ENCODE results near the gene NANOS2.

The NANOS2 gene

DNA sequence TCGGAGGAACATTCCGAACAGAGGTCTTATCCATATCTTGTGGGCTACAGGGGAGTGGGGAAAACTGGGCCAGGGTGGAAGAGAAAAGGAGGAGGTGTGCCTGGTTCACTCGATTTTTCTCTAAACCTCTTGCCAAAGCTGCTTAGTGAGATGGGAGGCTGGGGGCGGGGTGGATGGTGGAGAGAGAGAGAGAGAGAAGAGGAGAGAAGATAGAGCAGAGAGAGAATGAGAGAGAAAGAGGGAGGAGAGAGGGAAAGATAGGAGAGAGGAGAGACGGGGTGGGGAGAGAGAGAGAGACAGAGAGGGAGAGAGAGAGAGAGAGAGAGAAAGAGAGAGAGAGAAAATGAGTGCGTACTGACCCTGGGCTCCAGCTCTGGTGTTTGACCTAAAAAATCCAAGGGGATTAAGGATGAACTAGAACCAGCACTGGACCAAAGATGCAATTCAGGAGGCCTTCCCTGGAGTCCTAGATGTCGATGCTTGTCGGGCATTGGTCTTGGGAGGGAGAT, 45.0 kb upstream of the NANOS2 start:
- no peaks in the 10 kb centered on the region for H3K36me3 ChIP-seq (ENCODE audit: control insufficient read depth, low read length)
- no peaks in the 10 kb centered on the region for H3K9me2 ChIP-seq (replicated peaks; ENCODE audit: control insufficient read depth, low read length)

GRCh38 chr19:45958769-45959516, 44.4 kb upstream of the NANOS2 start:
- H3K4me3 ChIP-seq (ENCODE audit: low read length) = no peak overlapping the region
- no peaks in the 10 kb centered on the region for H4K20me1 ChIP-seq (ENCODE audit: control insufficient read depth, insufficient read depth, low read depth, low read length)
- no peaks in the 10 kb centered on the region for H3K9me2 ChIP-seq (replicated peaks; ENCODE audit: control insufficient read depth, low read length)
- H3K36me3 ChIP-seq (ENCODE audit: control insufficient read depth, low read length) = no peaks in the 10 kb centered on the region
- no peak overlapping the region for H3K4me2 ChIP-seq (ENCODE audit: low read length)
- no peaks in the 10 kb centered on the region for H3K79me2 ChIP-seq (ENCODE audit: control insufficient read depth, low read length)
- H3F3A ChIP-seq (ENCODE audit: control insufficient read depth, insufficient read depth) = no peaks in the 10 kb centered on the region
- no peak overlapping the region for H3K27ac ChIP-seq (ENCODE audit: low read depth, low read length)
- H3K9me3 ChIP-seq (ENCODE audit: control insufficient read depth, insufficient read depth, low read length) = no peaks in the 10 kb centered on the region
- H3K4me1 ChIP-seq (ENCODE audit: control insufficient read depth, low read length) = peaks cover 8% of the 10 kb centered on the region
- H3K27me3 ChIP-seq (ENCODE audit: control insufficient read depth, low read length) = peaks cover 18% of the 10 kb centered on the region; the same call in 1 of the 2 replicates
- no peak for TF ChIP-seq EZH2phosphoT487 (IDR thresholded peaks at IDR 0.05; ENCODE audit: borderline replicate concordance, low read length)

More for the DNA sequence above, 45.0 kb upstream of the NANOS2 start:
- H3K27ac ChIP-seq (ENCODE audit: low read depth, low read length) = no peak overlapping the region
- H4K20me1 ChIP-seq (ENCODE audit: control insufficient read depth, insufficient read depth, low read depth, low read length) = no peaks in the 10 kb centered on the region
- H3K79me2 ChIP-seq (ENCODE audit: control insufficient read depth, low read length) = no peaks in the 10 kb centered on the region
- H3F3A ChIP-seq (ENCODE audit: control insufficient read depth, insufficient read depth) = no peaks in the 10 kb centered on the region
- TF ChIP-seq, protein P1, sequence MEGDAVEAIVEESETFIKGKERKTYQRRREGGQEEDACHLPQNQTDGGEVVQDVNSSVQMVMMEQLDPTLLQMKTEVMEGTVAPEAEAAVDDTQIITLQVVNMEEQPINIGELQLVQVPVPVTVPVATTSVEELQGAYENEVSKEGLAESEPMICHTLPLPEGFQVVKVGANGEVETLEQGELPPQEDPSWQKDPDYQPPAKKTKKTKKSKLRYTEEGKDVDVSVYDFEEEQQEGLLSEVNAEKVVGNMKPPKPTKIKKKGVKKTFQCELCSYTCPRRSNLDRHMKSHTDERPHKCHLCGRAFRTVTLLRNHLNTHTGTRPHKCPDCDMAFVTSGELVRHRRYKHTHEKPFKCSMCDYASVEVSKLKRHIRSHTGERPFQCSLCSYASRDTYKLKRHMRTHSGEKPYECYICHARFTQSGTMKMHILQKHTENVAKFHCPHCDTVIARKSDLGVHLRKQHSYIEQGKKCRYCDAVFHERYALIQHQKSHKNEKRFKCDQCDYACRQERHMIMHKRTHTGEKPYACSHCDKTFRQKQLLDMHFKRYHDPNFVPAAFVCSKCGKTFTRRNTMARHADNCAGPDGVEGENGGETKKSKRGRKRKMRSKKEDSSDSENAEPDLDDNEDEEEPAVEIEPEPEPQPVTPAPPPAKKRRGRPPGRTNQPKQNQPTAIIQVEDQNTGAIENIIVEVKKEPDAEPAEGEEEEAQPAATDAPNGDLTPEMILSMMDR (IDR thresholded peaks at IDR 0.05; ENCODE audit: low read depth, low read length, poor library complexity, severe bottlenecking) = no peak
- no peak for TF ChIP-seq EZH2phosphoT487 (IDR thresholded peaks at IDR 0.05; ENCODE audit: borderline replicate concordance, low read length)
- peaks cover 18% of the 10 kb centered on the region; the same call in 1 of the 2 replicates for H3K27me3 ChIP-seq (ENCODE audit: control insufficient read depth, low read length)
- peaks cover 8% of the 10 kb centered on the region for H3K4me1 ChIP-seq (ENCODE audit: control insufficient read depth, low read length)
- no peak overlapping the region for H3K4me2 ChIP-seq (ENCODE audit: low read length)
- H3K4me3 ChIP-seq (ENCODE audit: low read length) = no peak overlapping the region
- no peaks in the 10 kb centered on the region for H3K9me3 ChIP-seq (ENCODE audit: control insufficient read depth, insufficient read depth, low read length)

DNA sequence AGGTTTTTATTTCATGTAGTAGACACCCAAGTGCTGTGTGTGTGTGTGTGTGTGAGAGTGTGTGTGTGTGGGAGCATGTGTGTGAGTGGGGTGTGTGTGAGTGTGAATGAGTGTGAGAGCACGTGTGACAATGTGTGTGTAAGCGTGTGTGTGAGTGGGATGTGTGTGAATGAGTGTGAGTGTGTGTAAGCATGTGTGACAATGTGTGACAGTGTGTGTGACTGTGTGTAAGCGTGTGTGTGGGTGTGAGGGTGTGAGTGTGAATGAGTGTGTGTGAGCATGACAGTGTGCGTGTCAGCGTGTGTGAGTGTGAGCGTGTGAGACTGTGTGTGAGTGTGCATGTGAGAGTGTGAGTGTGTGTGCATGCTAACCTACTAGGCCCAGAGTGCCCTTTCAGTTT, 43.7 kb upstream of the NANOS2 start:
- Histone ChIP-seq H3K9me3 (ENCODE audit: control insufficient read depth, insufficient read depth, low read length) (0 out of 2 replicates have a peak, but pooled peaks cover 2% of the 10 kb centered on the region), H3K4me1 (ENCODE audit: control insufficient read depth, low read length) (peaks cover 10% of the 10 kb centered on the region), H3K27ac (ENCODE audit: low read depth, low read length) (no peak overlapping the region), H3K4me2 (ENCODE audit: low read length) (no peak overlapping the region), H3K27me3 (ENCODE audit: control insufficient read depth, low read length) (peaks cover 18% of the 10 kb centered on the region; the same call in 1 of the 2 replicates), H3K79me2 (ENCODE audit: control insufficient read depth, low read length) (no peaks in the 10 kb centered on the region), H3K9me2 (replicated peaks; ENCODE audit: control insufficient read depth, low read length) (no peaks in the 10 kb centered on the region), H3F3A (ENCODE audit: control insufficient read depth, insufficient read depth) (no peaks in the 10 kb centered on the region), H3K36me3 (ENCODE audit: control insufficient read depth, low read length) (no peaks in the 10 kb centered on the region), H4K20me1 (ENCODE audit: control insufficient read depth, insufficient read depth, low read depth, low read length) (no peaks in the 10 kb centered on the region), H3K4me3 (ENCODE audit: low read length) (no peak overlapping the region)
- no peak for TF ChIP-seq EZH2phosphoT487 (IDR thresholded peaks at IDR 0.05; ENCODE audit: borderline replicate concordance, low read length)
- TF ChIP-seq, protein P1 (IDR thresholded peaks at IDR 0.05; ENCODE audit: low read depth, low read length, poor library complexity, severe bottlenecking) = no peak

Measured in DOHH2 (cell line).